H9 (cell line): ENCODE data around the gene ATRX. TPM values are rescaled to one million over a fixed set of nuclear protein-coding genes. Genes with fewer than 3 reads are reported as not detected.

Experiments
- DNase-seq: peaks from one replicate; pipeline ENCODE4 v3.0.0-alpha.2; 2017
- H2AFZ ChIP-seq: one replicate; pipeline ENCODE4 v1.6.1; 2013; ENCODE audit warnings: mild to moderate bottlenecking, low read length, control low read depth, moderate library complexity
- H2AK5ac ChIP-seq: 2 replicates; pipeline ENCODE4 v1.6.1; 2013; ENCODE audit warnings: low read length, control low read depth, mixed read lengths; ENCODE audit not compliant: insufficient read length
- H2BK120ac ChIP-seq: one replicate; pipeline ENCODE4 v1.6.1; 2013; ENCODE audit warnings: low read depth, mild to moderate bottlenecking, low read length, control low read depth, inconsistent platforms; ENCODE audit not compliant: poor library complexity, severe bottlenecking
- H2BK12ac ChIP-seq: 2 replicates; pipeline ENCODE4 v1.6.1; 2013; ENCODE audit warnings: low read length, control low read depth, mixed read lengths, low read depth; ENCODE audit not compliant: insufficient read length
- H2BK15ac ChIP-seq: 2 replicates; pipeline ENCODE4 v1.6.1; 2013; ENCODE audit warnings: low read depth, low read length, control low read depth
- H2BK20ac ChIP-seq: one replicate; pipeline ENCODE4 v1.6.1; 2013; ENCODE audit warnings: low read depth, mild to moderate bottlenecking, low read length, control low read depth, inconsistent platforms; ENCODE audit not compliant: poor library complexity, severe bottlenecking
- H2BK5ac ChIP-seq: 2 replicates; pipeline ENCODE4 v1.6.1; 2013; ENCODE audit warnings: low read length, control low read depth, mixed read lengths; ENCODE audit not compliant: insufficient read length
- H3K14ac ChIP-seq: 2 replicates; pipeline ENCODE4 v1.6.1; 2013; ENCODE audit warnings: low read length, control low read depth; ENCODE audit not compliant: insufficient read depth
- H3K18ac ChIP-seq: 2 replicates; pipeline ENCODE4 v1.6.1; 2013; ENCODE audit warnings: low read depth, mild to moderate bottlenecking, mixed read lengths, low read length, control low read depth; ENCODE audit not compliant: insufficient read length
- H3K23ac ChIP-seq: 2 replicates; pipeline ENCODE4 v1.6.1; 2013; ENCODE audit warnings: low read length, control low read depth, mixed read lengths, low read depth; ENCODE audit not compliant: insufficient read length
- H3K23me2 ChIP-seq: 2 replicates; pipeline ENCODE4 v1.6.1; 2013; ENCODE audit warnings: low read depth, mild to moderate bottlenecking, mixed read lengths, low read length, control low read depth; ENCODE audit not compliant: insufficient read length, poor library complexity, severe bottlenecking
- H3K27ac ChIP-seq: 2 replicates; pipeline ENCODE4 v1.5.1; 2013; ENCODE audit warnings: low read length, control low read depth, mixed read lengths, low read depth; ENCODE audit not compliant: insufficient read length
- H3K27me3 ChIP-seq: 2 replicates; pipeline ENCODE4 v1.6.1; 2013; ENCODE audit warnings: low read length, control low read depth, inconsistent platforms; ENCODE audit not compliant: insufficient read depth
- H3K4ac ChIP-seq: 2 replicates; pipeline ENCODE4 v1.6.1; 2013; ENCODE audit warnings: low read depth, mild to moderate bottlenecking, control low read depth, inconsistent platforms, low read length, moderate library complexity
- H3K4me1 ChIP-seq: 2 replicates; pipeline ENCODE4 v1.6.1; 2013; ENCODE audit warnings: low read length, control low read depth, inconsistent platforms; ENCODE audit not compliant: insufficient read depth
- H3K4me2 ChIP-seq: 2 replicates; pipeline ENCODE4 v1.6.1; 2013; ENCODE audit warnings: low read length, control low read depth, mixed read lengths; ENCODE audit not compliant: insufficient read length, insufficient read depth
- H3K56ac ChIP-seq: 2 replicates; pipeline ENCODE4 v1.6.1; 2013; ENCODE audit warnings: low read depth, mild to moderate bottlenecking, mixed read lengths, low read length, control low read depth; ENCODE audit not compliant: insufficient read length
- H3K79me1 ChIP-seq: 2 replicates; pipeline ENCODE4 v1.6.1; 2013; ENCODE audit warnings: low read depth, mild to moderate bottlenecking, moderate library complexity, low read length, control low read depth, inconsistent platforms; ENCODE audit not compliant: insufficient read depth, poor library complexity, severe bottlenecking
- H3K79me2 ChIP-seq: 2 replicates; pipeline ENCODE4 v1.6.1; 2013; ENCODE audit warnings: low read length, control low read depth, inconsistent platforms; ENCODE audit not compliant: insufficient read depth
- H3K9ac ChIP-seq: 2 replicates; pipeline ENCODE4 v1.6.1; 2013; ENCODE audit warnings: low read length, control low read depth, mixed read lengths; ENCODE audit not compliant: insufficient read length; ENCODE audit errors: extremely low read depth
- H3K9me3 ChIP-seq: one replicate; pipeline ENCODE4 v1.6.1; 2013; ENCODE audit warnings: low read depth, low read length, inconsistent platforms; ENCODE audit not compliant: control insufficient read depth
- H3T11ph ChIP-seq: one replicate; pipeline ENCODE4 v1.6.1; 2013; ENCODE audit warnings: mild to moderate bottlenecking, low read length, control low read depth, inconsistent platforms
- H4K20me1 ChIP-seq: one replicate; pipeline ENCODE4 v1.6.1; 2013; ENCODE audit not compliant: control insufficient read depth, insufficient read length, insufficient read depth
- H4K5ac ChIP-seq: 2 replicates; pipeline ENCODE4 v1.6.1; 2013; ENCODE audit warnings: low read depth, mild to moderate bottlenecking, mixed read lengths, low read length, control low read depth; ENCODE audit not compliant: insufficient read length
- H4K8ac ChIP-seq: replicated peaks from 2 replicates; pipeline ENCODE4 v1.6.1; 2013; ENCODE audit warnings: low read length, control low read depth, mixed read lengths, low read depth; ENCODE audit not compliant: insufficient read length
- H4K91ac ChIP-seq: 2 replicates; pipeline ENCODE4 v1.6.1; 2013; ENCODE audit warnings: low read depth, mild to moderate bottlenecking, moderate library complexity, mixed read lengths, low read length, control low read depth; ENCODE audit not compliant: insufficient read length
- H3K27ac Mint-ChIP-seq, 3 experiments: 2 replicates in 2 of 3; 3 replicates in 1 of 3; pipeline ENCODE4 v1.8.0; 2020 to 2021; ENCODE audit warnings: mixed read lengths in 3 of 3, mild to moderate bottlenecking in 1 of 3, moderate library complexity in 1 of 3
- H3K27me3 Mint-ChIP-seq: 2 replicates; pipeline ENCODE4 v1.8.0; 2021; ENCODE audit warnings: low read depth, mild to moderate bottlenecking, moderate library complexity, mixed read lengths
- H3K36me3 Mint-ChIP-seq, 3 experiments: 2 replicates in 2 of 3; 3 replicates in 1 of 3; pipeline ENCODE4 v1.8.0; 2020 to 2021; ENCODE audit warnings: low read depth in 3 of 3, mixed read lengths in 3 of 3; ENCODE audit not compliant: insufficient read depth in 1 of 3
- H3K4me1 Mint-ChIP-seq, 2 experiments: 2 replicates each; pipeline ENCODE4 v1.8.0; 2020; ENCODE audit warnings: mixed read lengths in 2 of 2
- H3K4me3 Mint-ChIP-seq, 2 experiments: 2 replicates in 1 of 2; 3 replicates in 1 of 2; pipeline ENCODE4 v1.8.0; 2020 to 2021; ENCODE audit warnings: mild to moderate bottlenecking in 2 of 2, mixed read lengths in 2 of 2, moderate library complexity in 1 of 2
- H3K9me3 Mint-ChIP-seq, 2 experiments: 2 replicates in 1 of 2; 3 replicates in 1 of 2; pipeline ENCODE4 v1.8.0; 2020; ENCODE audit warnings: mild to moderate bottlenecking in 2 of 2, mixed read lengths in 2 of 2, moderate library complexity in 1 of 2
- WGBS: extraction: QIAGEN DNeasy Blood & Tissue Kit; methylation state at CpG from one replicate; pipeline ENCODE4 v1.1.7; 2013; ENCODE audit warnings: missing lambda C conversion rate, low lambda C conversion rate, mixed read lengths; ENCODE audit not compliant: insufficient read length; ENCODE audit errors: extremely low coverage; 5-methylcytosine and 5-hydroxymethylcytosine counted together
- total RNA-seq: library from RNA; stranded (reverse); gene quantifications from 2 replicates; pipeline ENCODE4 v1.2.1, GENCODE V29; 2021
- TF ChIP-seq, protein P1 (sequence below): fragments of 200-600 bp; sonication (generic); conservative IDR thresholded peaks from 3 replicates; pipeline ENCODE4 v1.8.0; 2021; ENCODE audit warnings: antibody characterized with exemption, mild to moderate bottlenecking

The ATRX gene
- total RNA-seq, 1 experiment from 2014 or later, result 76.0 TPM

- no peak overlapping the region for H3K4ac ChIP-seq
- H4K91ac ChIP-seq, result no peak overlapping the region
- H3K9me3 ChIP-seq, result peaks cover 17% of the 10 kb centered on the region
- H4K5ac ChIP-seq, result no peak overlapping the region
- no peak overlapping the region for H3K4me2 ChIP-seq
- H3K27ac ChIP-seq, result no peak overlapping the region
- H2BK12ac ChIP-seq, result no peak overlapping the region
- WGBS, result no CpG with 5 or more reads among the region's 8 CpGs
- Mint-ChIP-seq H3K4me1 (no peaks in the 10 kb centered on the region), H3K9me3 (peaks cover 67 to 75% of the 10 kb centered on the region in 2 experiments), H3K27me3 (no peaks in the 10 kb centered on the region), H3K4me3 (no peak overlapping the region), H3K27ac (no peak overlapping the region), H3K36me3 (peaks cover 35 to 70% (median 63%) of the 10 kb centered on the region in 3 experiments)
- H3K79me1 ChIP-seq, result no peaks in the 10 kb centered on the region
- H3K4me1 ChIP-seq, result no peaks in the 10 kb centered on the region
- no peak overlapping the region for H3K23ac ChIP-seq
- no peak overlapping the region for H3K56ac ChIP-seq
- H3K14ac ChIP-seq, result no peak overlapping the region
- H2BK120ac ChIP-seq, result no peak overlapping the region
- H2AK5ac ChIP-seq, result no peak overlapping the region
- H3K79me2 ChIP-seq, result no peaks in the 10 kb centered on the region
- no peak overlapping the region for H3K9ac ChIP-seq
- no peak overlapping the region for H3K18ac ChIP-seq
- H2AFZ ChIP-seq, result no peak overlapping the region
- H3K23me2 ChIP-seq, result no peaks in the 10 kb centered on the region
- H2BK5ac ChIP-seq, result no peak overlapping the region
- no peak overlapping the region for H4K8ac ChIP-seq
- no peak overlapping the region for H2BK15ac ChIP-seq
- H3K27me3 ChIP-seq, result no peaks in the 10 kb centered on the region
- no peak overlapping the region for H3T11ph ChIP-seq
- TF ChIP-seq, protein P1, sequence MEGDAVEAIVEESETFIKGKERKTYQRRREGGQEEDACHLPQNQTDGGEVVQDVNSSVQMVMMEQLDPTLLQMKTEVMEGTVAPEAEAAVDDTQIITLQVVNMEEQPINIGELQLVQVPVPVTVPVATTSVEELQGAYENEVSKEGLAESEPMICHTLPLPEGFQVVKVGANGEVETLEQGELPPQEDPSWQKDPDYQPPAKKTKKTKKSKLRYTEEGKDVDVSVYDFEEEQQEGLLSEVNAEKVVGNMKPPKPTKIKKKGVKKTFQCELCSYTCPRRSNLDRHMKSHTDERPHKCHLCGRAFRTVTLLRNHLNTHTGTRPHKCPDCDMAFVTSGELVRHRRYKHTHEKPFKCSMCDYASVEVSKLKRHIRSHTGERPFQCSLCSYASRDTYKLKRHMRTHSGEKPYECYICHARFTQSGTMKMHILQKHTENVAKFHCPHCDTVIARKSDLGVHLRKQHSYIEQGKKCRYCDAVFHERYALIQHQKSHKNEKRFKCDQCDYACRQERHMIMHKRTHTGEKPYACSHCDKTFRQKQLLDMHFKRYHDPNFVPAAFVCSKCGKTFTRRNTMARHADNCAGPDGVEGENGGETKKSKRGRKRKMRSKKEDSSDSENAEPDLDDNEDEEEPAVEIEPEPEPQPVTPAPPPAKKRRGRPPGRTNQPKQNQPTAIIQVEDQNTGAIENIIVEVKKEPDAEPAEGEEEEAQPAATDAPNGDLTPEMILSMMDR, result no peak
- no peaks in the 10 kb centered on the region for H4K20me1 ChIP-seq
- DNase-seq, result no peak
- no peak overlapping the region for H2BK20ac ChIP-seq
Observed at GRCh38 chrX:77638397-77638796, 147.6 kb downstream of the ATRX start.
